Stimulated activated CD4-positive, alpha-beta T cell treated with anti-CD3 and anti-CD28 coated beads, Interleukin-1b, Interleukin-23, amount 100 ng/mL, for 48 hours (primary cell): ENCODE data around the gene SETD2.
"Not testable (repeated sequence)": the region's sequence is repeated elsewhere in the genome, so short reads cannot be mapped to it uniquely, and the experiment has no call there.

Source experiments
- DNase-seq: peaks from one replicate; pipeline ENCODE4 v3.0.0-alpha.2; 2020

The SETD2 gene

DNA sequence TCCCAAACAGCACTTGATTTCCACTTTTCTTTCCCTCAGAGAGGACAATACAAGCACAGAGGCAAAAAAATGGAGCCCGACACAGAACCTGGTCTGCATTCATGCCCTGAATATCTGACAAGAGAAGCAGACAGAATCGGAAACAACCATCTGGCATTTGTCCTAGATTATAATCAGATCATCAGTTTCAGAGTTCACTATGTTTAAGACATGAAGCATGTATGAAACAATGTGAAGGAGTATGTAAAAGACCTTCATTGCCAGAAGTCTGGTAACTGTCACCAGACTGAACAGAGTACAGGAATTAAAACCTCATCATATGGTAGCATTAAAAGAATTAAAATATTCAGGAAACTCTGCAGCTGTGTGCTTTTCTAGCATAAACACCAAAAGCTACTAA is 65.0 kb downstream of the SETD2 start:
- DNase-seq, result no peak

DNA sequence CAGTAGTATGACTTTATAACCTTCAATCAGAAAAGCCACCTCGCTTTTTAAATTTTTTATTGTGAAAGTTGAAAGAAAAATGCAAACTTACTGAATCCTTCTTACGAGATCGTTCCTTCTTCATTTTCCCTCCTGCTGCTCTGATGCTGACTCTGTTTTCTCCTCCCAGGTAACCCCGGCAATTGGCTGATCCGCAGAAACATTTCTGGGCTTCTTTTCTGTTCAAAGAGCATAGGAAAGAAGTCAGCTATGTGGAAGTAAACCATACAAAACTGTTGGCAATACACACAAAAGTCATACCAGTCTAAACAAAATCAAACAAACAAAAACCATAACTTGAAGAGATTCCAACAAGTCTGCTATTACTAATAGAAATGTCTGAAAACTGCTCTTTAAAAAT is 66.0 kb downstream of the SETD2 start:
- no peak for DNase-seq

DNA sequence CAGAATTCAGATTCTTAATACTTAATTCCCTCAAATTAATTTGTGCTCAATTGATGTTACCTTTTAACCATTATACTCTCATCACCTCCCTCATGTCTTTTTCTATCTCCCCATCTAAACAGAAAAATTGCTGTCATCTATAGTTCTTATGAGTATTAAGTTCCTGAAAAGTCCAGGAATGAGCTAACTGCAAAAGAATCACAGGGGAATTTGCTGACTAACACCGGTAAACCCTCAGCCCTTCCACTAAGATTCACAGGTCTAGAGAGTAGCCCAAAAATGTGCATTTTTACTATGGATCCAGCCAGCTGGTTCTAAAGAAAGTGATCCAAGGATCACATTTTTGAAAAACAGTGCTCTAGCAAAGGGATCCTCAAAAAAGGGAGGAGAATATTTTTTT is 67.0 kb downstream of the SETD2 start:
- DNase-seq, result no peak

DNA sequence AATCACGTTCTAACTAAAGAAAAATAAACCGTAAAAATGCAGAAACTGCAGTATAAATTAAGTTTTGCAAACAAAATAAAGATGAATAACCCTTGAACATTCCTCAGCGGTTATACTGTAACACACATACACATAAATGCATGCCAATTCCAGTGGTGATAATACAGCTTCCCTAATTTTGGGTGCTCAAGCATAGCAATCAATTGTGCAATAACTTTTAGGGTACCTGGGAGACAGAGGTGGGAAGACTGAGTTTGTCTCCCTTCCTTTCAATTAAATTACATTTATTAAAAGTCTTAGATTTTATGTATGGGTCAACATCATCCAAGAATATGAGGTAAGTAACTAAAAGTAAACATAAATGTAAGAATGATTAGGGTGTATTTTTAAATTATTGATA is 71.8 kb downstream of the SETD2 start:
- DNase-seq, result no peak

DNA sequence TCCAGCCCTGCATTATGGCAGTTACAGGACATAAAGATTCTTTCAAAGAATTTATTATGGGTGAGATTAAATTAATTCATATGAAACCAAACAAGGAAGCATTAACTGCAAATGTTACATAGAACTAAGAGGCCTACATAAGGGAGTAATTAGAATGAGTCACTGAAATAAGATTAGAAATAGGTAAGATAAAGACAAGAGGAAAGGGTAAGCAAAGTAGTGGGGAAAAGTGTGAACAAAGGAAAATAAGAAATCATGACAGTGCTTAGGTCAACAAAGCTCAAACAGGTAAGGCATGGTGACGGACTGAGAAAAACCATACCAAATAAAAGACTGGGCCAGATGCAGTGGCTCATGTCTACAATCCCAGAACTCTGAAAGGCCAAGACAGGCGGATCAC is 74.3 kb downstream of the SETD2 start:
- DNase-seq, result no peak

DNA sequence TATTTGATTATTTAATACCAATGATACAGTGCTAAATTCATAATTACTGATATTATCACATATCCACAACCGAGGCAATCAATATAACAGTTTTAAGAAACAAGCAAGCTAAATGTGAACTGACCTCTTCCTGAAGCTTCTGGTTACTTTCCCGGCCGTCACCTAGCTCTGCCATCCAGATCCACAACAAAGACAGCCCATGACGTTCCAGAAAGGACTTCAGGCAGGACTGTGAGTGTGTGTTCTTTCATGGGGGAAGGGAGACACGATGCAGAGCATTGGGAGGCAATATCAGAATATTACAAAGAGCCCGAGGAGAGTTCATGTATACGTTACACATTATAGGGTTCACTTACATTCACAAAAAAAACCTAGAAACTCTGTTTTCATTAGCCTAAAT is 77.8 kb downstream of the SETD2 start:
- no peak for DNase-seq

DNA sequence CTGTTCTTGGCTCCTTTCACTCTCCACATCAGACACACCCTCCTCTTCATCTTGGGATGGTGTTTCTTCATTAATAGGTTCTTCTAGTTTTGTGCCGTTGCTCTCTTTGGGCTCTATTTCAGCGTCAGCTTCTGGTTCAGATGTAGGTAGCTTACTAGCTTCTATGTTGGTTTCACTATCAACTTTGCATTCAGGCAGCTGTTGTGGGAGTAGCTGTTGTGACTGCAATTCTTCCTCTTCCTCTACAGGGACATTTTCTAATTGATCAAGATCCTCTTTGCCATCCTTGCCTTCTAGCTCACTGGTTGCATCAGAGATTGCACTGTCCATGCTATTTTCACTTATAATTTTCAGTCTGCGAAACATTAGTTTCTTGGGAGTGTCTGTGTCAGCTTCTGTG is 80.1 kb downstream of the SETD2 start:
- no peak for DNase-seq

DNA sequence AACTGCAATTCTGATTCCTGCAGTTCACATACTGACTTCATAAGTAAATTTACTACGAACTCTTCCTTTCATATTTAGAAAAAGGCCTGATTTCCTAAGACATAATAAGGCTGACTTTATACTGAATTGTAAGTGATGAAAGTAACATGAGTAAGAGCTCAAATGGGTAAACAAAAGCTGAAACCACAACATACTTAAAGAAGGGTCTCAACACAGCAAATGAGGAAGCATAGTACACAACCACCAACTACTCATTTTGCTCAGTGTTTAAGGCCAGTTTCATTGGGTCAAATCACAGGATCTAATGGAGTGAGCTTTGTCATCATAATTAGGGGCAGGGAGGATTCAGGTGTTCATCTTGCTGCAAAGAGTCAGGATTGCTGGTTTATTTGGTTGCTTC is 81.4 kb downstream of the SETD2 start:
- no peak for DNase-seq

DNA sequence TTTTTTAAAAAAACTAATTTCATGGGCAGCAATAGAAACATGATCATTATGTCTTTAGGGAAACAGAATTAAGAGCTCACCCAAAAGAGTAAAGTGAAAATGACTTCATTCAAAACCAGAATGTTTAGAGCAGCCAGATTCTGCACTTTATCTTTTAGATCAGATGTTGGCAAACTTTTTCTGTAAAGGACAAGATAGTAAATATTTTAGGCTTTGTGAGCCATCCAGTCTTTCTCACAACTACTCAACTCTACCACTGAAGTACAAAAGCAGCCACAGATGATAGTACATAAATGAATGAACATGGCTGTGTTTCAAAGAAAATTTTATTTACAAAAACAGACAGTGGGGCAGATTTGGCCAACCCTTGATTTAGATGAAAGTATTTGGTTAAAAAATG is 84.5 kb downstream of the SETD2 start:
- DNase-seq, result no peak

DNA sequence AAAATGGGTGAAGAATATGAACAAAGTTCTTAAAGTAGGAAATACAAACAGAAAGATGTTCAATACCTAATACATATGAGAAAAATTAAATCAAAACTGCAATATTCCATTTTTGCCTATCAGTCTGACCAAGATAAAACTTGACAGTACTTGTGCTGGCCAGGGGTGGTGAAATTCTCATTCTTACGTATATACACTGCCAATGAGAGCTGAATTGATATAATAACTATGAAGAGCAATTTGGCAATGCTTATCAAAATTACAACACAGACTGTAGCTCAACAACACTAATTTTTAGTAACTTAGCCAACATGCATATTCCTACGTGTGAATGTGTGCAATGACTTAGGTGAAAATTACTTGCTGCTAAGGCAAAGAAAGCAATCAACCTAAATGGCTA is 90.2 kb downstream of the SETD2 start:
- no peak for DNase-seq

DNA sequence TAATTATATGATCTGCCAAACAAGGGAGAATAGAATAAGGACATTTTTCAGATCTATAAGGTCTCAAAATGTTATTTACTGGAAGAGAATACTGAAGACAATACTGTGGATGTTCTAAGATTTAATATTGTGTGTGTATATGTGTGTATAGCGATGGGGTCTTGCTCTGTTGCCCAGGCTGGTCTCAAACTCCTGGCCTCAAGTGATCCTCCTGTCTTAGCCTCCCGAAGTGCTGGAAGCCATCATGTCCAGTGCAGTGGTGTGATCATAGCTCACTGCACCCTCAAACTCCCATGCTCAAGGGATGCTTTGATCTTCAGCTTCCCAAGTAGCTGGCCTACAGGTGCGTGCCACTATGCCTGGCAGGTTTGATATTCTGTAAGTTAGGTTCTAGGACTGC is 93.1 kb downstream of the SETD2 start:
- DNase-seq, result no peak

DNA sequence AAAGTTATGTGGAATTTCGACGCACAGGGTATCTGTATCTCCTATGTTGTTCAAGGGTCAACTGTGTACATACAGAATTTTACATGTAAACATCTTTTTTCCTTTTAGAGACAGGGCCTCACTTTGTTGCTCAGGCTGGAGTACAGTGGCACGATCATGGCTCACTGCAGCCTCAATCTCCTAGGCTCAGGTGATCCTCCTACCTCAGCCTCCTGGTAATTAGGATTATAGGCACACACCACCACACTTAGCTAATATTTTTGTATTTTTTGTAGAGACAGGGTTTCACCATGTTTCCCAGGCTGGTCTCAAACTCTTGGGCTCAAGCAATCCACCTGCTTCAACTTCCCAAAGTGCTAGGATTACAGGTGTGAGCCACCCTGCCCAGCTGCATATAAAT is 97.7 kb downstream of the SETD2 start:
- DNase-seq, result not testable (repeated sequence)

DNA sequence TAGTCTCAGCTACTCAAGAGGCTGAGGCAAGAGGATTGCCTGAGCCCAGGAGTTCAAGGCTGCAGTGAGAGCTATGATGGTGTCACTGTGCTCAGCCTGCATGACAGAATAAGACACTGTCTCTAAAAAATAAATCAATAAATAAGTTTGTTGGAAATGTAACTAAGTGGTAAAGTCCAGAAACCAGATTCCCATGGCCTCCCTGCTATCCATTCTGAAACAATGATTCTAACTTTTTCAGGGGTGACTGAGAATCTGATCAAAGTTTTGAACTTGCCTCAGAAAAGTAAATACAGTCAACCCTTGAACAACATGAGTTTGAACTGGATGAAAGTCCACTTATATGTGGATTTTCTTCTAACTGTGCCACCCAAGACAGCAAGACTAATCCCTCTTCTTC is 98.2 kb downstream of the SETD2 start:
- no peak for DNase-seq

DNA sequence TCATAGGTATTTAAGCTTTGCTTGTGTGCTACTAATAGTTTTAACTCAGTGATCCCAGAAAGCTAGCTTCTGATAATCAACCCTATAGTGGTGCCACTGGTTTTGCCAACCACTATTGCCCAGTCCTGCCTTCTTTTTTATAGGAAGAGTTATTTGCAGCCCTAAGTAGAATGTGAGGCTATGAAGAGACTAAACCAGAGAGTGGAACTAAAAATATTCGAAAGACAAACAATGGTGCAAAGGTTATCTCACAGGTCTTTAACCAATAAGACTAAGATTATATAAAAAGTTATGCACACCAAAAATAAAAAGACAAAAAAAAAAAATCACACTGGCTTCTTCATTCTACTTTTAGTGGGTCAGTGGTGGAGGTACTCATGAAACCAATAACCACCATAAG is 98.9 kb downstream of the SETD2 start:
- DNase-seq, result no peak

DNA sequence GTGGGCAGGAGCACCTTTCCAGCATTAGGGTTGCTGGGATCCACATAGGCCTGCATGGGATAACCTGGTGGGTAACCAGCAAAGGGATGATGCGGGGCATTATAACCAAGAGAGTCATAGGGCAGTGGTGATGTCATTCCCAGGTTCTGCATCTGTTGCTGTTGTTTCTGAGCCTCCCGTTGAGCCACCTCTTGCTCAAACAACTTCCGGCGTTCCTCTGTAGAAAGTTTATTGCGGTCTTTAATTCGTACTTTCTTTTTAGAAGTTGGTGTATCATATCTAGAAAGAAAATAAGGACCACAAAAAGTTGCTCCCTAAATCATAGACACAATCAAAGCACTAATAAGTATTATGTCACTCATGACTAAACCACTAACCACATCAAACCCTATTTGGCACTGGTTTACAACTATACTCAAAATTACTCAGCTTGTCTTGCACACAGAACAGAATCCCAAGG is 106.7 kb downstream of the SETD2 start:
- DNase-seq, result peak; percentile 64

DNA sequence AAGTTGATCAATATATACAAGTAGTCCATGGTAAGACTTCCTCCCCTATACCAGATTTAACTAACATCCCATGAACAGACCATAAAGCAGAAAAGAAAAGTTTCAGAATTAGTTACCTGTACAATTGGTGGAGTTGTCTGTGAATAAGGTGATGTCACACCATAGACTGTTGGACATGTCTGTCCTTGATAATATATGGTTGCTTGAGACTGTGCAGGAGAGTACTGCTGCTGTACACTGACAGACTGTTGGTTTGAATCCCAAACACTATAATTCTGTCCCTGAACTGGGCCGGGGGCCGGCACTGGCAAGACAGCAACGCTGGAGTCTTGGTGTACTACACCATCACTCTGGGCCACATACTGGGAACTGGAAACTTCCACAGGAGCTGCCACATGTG is 107.2 kb downstream of the SETD2 start:
- no peak for DNase-seq

DNA sequence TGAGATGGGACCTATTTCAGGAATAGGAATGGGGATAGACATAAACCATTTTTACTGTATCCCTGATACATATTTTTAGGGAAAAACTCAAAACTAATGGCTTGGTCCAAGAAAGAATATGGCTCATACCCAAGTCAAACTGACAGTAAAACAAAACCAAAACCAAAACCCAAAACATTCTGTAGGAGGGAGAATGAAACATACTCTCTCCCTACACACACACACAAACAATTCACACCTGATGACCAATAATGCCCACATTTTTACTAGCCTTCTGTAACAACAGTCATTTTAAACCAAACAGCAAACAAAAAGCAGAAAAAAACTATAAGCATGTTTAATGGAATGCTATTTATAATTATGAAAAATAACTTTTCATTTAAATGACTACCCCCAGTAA is 109.5 kb downstream of the SETD2 start:
- no peak for DNase-seq

DNA sequence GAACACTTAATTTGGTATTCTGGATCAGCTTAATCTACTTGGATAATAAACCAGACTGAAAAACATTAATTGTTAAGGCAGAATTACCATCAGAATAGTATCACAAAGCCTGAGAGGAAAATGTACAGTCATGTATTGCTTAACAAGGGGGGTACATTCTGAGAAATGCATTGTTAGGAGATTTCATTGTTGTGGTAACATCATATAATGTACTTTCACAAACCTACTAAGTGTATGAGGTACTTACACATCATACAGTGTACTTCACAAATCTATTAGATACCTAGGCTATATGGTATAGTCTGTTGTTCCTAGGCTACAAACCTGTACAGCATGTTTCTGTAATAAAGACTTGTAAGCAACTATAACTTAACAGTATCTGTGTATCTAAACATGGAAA is 116.2 kb downstream of the SETD2 start:
- no peak for DNase-seq

DNA sequence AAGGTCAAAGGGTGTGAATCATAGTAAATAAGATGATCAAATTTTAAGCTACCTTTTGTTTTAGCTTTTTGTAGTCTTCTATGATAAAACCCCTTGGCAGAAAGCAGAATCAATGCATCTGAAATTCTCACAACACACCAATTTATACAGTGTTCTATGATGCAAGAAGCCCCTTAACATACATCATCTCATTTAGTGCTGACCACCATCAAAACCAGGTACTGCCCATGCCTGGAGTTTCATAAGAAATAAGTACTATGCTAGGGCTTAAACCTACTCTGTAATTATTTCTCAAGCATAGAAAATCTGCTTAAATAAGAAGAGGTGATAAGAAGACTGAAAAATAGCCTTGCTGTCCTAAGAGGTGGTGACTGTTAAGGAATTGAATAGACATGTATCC is 116.8 kb downstream of the SETD2 start:
- DNase-seq, result no peak

DNA sequence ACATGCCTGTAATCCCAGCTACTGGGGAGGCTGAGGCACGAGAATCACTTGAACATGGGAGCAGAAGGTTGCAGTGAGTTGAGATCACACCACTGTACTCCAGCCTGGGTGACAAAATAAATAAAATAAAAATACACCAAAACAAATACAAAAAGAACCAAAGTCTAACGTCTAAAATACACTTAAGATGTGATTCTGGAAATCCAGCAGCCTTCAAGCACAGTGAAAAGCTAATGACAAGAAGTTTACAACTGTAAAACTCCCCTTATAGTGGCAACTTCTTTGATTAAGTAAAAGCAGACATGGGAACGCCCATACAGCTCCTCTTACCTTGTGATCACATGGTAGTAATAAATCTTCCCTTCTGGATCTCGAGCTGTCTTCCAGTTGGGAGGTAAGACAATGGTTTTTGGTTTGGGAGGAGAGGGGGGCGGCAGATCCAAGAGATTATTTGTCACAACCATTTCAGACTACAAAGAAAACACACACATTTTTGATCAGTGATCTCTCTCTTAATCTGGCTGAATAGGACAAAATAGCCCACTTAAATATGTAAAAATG is 121.6 kb downstream of the SETD2 start:
- no peak for DNase-seq

DNA sequence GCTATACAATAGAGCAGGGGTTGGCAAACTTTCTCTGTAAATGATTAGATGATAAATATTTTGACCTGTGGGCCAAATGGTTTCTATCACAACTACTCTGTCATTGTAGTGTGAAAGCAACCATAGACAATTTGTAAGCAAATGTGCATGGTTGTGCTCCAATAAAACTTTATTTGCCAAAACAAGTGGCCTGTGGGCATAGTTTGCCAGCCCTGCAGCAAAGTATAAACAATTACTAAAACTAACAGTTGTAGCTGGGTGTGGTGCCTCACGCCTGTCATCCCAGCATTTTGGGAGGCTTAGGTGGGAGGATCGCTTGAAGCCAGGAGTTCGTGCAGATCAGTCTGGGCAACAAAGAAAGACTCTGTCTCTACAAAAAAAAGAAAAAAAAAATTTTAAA is 122.8 kb downstream of the SETD2 start:
- DNase-seq, result no peak

DNA sequence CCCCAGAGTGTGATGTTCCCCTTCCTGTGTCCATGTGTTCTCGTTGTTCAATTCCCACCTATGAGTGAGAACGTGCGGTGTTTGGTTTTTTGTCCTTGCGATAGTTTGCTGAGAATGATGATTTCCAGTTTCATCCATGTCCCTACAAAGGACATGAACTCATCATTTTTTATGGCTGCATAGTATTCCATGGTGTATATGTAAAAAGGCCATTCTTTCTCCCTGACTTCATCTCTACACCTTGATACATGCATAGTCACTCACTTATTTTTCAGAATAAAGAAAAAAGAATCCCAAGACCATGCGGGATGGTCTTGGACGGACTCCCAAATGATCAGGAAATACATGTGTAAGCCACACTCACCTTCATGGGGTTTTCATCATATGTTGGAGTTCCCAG is 126.6 kb downstream of the SETD2 start:
- DNase-seq, result not testable (repeated sequence)

DNA sequence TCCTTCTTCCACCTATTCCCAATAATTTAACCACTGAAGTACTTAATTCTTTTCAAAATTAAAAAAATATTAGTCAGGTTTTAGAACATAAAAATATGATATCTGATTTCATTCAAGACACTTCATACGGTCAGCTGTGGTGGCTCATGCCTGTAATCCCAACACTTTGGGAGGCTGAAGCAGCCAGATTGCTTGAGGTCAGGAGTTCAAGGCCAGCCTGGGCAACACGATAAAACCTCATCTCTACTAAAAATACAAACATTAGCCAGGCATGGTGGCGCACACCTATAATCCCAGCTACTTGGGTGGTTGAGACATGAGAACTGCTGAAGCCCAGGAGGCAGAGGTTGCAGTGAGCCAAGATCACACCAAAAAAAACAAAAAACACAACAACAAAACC is 127.8 kb downstream of the SETD2 start:
- DNase-seq, result no peak

DNA sequence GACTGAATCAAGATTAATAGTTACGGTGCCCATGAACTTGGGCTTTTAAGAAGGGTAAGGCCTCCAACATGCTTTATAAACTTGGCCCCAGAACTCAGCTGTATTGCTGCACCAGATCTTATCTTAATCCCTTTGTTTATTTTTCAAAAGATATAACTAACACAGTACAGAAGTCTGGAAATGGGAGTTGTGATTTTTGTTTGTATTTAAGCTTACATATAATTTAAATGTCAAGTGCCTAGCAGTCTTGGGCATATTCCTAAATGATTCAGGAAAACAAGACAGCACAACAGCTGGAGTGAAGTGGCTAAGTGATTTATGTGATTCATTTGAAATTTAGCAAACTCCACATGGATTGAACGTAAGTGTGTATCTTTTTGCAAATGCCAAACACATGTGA is 128.3 kb downstream of the SETD2 start:
- DNase-seq, result no peak

DNA sequence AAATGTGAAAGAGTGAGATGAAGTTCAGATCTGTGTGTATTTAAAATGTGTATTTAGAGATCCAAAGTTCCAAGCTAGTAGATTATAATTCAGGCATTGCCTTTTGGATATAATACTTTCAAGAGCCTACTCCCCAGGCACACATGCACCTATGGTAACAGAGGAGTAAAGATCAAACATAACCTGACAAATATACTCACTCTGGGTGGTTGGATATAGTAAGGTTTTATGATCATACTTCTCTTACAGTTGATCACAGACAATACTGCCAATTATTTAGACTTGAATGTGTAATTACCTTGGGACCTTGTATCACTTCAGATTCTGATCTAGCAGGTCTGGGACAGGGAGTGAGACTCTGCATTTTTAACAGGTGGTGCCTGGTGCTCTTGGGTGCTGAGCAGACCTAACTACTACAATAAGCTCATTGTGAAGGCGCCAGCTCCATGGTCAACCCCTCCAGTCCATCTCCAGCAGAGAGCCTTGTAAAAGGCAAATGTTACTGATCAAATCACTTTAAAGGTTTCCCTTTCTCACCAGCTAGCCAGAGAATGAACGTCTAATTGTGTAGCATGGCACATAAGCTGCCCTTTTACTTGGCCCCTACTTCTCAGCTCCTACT is 128.9 kb downstream of the SETD2 start:
- DNase-seq, result no peak
